ENCODE results near the gene PHEX.

DNA sequence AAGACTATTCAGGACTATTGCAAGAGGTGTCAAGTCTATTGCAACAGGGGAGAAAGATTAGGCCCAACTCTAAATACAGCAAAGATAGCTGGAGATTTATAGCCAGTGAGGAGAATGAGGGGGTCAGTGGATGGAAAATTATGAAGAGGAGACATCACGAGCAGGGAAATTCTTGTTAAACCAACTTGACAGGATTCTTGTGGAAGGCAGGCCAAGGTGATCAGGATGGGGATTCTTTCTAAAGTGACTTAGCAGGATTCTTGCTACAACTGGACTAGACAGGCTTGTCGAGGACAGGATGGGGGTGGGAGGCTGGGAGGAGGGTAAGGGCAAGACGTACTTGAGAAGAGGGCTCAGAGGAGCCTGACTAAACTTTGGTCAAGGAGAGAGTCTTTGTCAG lies 89.0 kb downstream of the PHEX start:
- TF ChIP-seq, protein P1, sequence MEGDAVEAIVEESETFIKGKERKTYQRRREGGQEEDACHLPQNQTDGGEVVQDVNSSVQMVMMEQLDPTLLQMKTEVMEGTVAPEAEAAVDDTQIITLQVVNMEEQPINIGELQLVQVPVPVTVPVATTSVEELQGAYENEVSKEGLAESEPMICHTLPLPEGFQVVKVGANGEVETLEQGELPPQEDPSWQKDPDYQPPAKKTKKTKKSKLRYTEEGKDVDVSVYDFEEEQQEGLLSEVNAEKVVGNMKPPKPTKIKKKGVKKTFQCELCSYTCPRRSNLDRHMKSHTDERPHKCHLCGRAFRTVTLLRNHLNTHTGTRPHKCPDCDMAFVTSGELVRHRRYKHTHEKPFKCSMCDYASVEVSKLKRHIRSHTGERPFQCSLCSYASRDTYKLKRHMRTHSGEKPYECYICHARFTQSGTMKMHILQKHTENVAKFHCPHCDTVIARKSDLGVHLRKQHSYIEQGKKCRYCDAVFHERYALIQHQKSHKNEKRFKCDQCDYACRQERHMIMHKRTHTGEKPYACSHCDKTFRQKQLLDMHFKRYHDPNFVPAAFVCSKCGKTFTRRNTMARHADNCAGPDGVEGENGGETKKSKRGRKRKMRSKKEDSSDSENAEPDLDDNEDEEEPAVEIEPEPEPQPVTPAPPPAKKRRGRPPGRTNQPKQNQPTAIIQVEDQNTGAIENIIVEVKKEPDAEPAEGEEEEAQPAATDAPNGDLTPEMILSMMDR (IDR thresholded peaks at IDR 0.05), result no peak
- no peak for TF ChIP-seq POLR2AphosphoS5 (IDR thresholded peaks at IDR 0.05)

Data from stomach (tissue), 4 donors.